ENCODE data around the gene FAM234B. TPM values are rescaled to one million over a fixed set of nuclear protein-coding genes. Genes with fewer than 3 reads are reported as not detected.

The FAM234B gene
- total RNA-seq, 1 experiment from 2014 or later, result 20.8 TPM

GRCh38 chr12:13091832-13092231 is 47.7 kb downstream of the FAM234B start:
- Histone ChIP-seq H2BK15ac (ENCODE audit: low read depth, low read length) (no peak overlapping the region), H3K18ac (ENCODE audit: insufficient read length, low read depth, low read length) (peak overlapping the region; percentile 37), H3K23me2 (ENCODE audit: insufficient read length, low read depth, low read length, poor library complexity, severe bottlenecking) (no peaks in the 10 kb centered on the region), H2BK120ac (ENCODE audit: low read depth, low read length, poor library complexity, severe bottlenecking) (no peak overlapping the region), H3K27ac (ENCODE audit: insufficient read length, low read depth, low read length) (no peak overlapping the region), H4K91ac (ENCODE audit: insufficient read length, low read depth, low read length) (no peak overlapping the region), H4K20me1 (ENCODE audit: control insufficient read depth, insufficient read depth, insufficient read length) (no peaks in the 10 kb centered on the region), H4K5ac (ENCODE audit: insufficient read length, low read depth, low read length) (no peak overlapping the region), H3K4me2 (ENCODE audit: insufficient read depth, insufficient read length, low read length) (no peak overlapping the region), H4K8ac (replicated peaks; ENCODE audit: insufficient read length, low read depth, low read length) (no peak overlapping the region), H3K56ac (ENCODE audit: insufficient read length, low read depth, low read length) (no peak overlapping the region), H3K23ac (ENCODE audit: insufficient read length, low read depth, low read length) (no peak overlapping the region), H3K27me3 (ENCODE audit: insufficient read depth, low read length) (no peaks in the 10 kb centered on the region), H3K4me1 (ENCODE audit: insufficient read depth, low read length) (peaks cover 18% of the 10 kb centered on the region), H2BK20ac (ENCODE audit: low read depth, low read length, poor library complexity, severe bottlenecking) (no peak overlapping the region), H3K9ac (ENCODE audit: extremely low read depth, insufficient read length, low read length) (no peak overlapping the region), H3T11ph (ENCODE audit: low read length) (no peak overlapping the region), H2AK5ac (ENCODE audit: insufficient read length, low read length) (no peak overlapping the region), H2AFZ (ENCODE audit: low read length) (no peak overlapping the region), H2BK12ac (ENCODE audit: insufficient read length, low read depth, low read length) (no peak overlapping the region), H3K14ac (ENCODE audit: insufficient read depth, low read length) (no peak overlapping the region), H3K4ac (ENCODE audit: low read depth, low read length) (no peak overlapping the region), H3K9me3 (ENCODE audit: control insufficient read depth, low read depth, low read length) (no peaks in the 10 kb centered on the region), H3K79me1 (ENCODE audit: insufficient read depth, low read depth, low read length, poor library complexity, severe bottlenecking) (no peaks in the 10 kb centered on the region), H3K79me2 (ENCODE audit: insufficient read depth, low read length) (no peaks in the 10 kb centered on the region), H2BK5ac (ENCODE audit: insufficient read length, low read length) (no peak overlapping the region)
- DNase-seq, result no peak
- H3K27ac Mint-ChIP-seq, result peak overlapping the region in 2 of 3 experiments; percentile 12 to 28; a peak in 2 of 7 replicates
- no peak overlapping the region for H3K4me3 Mint-ChIP-seq
- no CpG with 5 or more reads among the region's 6 CpGs for WGBS (ENCODE audit: extremely low coverage, insufficient read length, low lambda C conversion rate)
- TF ChIP-seq CTCF (conservative IDR thresholded peaks at IDR 0.05), result no peak
- H3K36me3 Mint-ChIP-seq (ENCODE audit: insufficient read depth in 1 of 3, low read depth in 3 of 3), result peaks cover 0 to 1% (median 0%) of the 10 kb centered on the region in 3 experiments; a peak in 1 of 7 replicates
- no peaks in the 10 kb centered on the region for H3K27me3 Mint-ChIP-seq (ENCODE audit: low read depth)
- H3K9me3 Mint-ChIP-seq, result no peaks in the 10 kb centered on the region; a peak in 1 of 5 replicates
- H3K4me1 Mint-ChIP-seq, result peaks cover 45 to 48% of the 10 kb centered on the region in 2 experiments
